BE2C (cell line): ENCODE measurements around the gene AKT3.
"Not testable (repeated sequence)": the region's sequence is repeated elsewhere in the genome, so short reads cannot be mapped to it uniquely, and the experiment has no call there.

Source experiments
- DNase-seq: peaks from one replicate; pipeline ENCODE4 v3.0.0-alpha.2; 2020
- H3K27me3 ChIP-seq: fragments of 250-450 bp; sonication (Bioruptor Pico); 2 replicates; pipeline ENCODE4 v1.5.1; 2020; ENCODE audit warnings: mild to moderate bottlenecking
- H3K36me3 ChIP-seq: fragments of 250-450 bp; sonication (Bioruptor Pico); 2 replicates; pipeline ENCODE4 v1.5.1; 2020; ENCODE audit warnings: mild to moderate bottlenecking
- H3K4me1 ChIP-seq: fragments of 250-450 bp; sonication (Bioruptor Pico); 2 replicates; pipeline ENCODE4 v1.5.1; 2020
- H3K4me3 ChIP-seq: 2 replicates; pipeline ENCODE4 v1.5.1; 2011; ENCODE audit warnings: low read depth, low read length
- H3K9me3 ChIP-seq: fragments of 250-450 bp; sonication (Bioruptor Pico); 2 replicates; pipeline ENCODE4 v1.5.1; 2020
- TF ChIP-seq, protein P1 (sequence below): IDR thresholded peaks from 2 replicates; pipeline ENCODE4 v1.5.1; 2012; ENCODE audit warnings: mild to moderate bottlenecking, low read depth, low read length

AKT3 gene

DNA sequence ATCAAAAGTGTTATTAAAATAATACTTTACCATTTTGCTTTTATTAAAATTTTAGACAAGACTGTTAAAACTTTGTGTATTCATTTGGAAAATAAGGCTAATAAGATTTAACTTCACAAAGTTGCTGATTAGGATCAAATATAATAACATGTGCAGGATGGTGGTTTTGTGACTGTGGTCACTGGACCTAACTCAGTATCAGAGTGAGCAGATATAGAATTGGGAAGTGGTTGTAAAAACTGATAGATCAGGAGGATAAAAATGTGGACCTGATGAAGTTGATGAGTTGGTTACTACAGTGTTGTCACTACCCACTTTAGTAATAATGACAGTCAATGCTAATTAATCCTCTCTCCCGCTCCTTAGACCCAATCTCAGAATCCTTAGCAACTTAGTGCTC lies 186.4 kb downstream of the AKT3 start:
- Histone ChIP-seq H3K27me3 (no peaks in the 10 kb centered on the region), H3K36me3 (no peaks in the 10 kb centered on the region; the same call in 1 of the 2 replicates), H3K4me1 (no peaks in the 10 kb centered on the region), H3K4me3 (no peak overlapping the region), H3K9me3 (no peaks in the 10 kb centered on the region)
- DNase-seq, result no peak
- TF ChIP-seq, protein P1, sequence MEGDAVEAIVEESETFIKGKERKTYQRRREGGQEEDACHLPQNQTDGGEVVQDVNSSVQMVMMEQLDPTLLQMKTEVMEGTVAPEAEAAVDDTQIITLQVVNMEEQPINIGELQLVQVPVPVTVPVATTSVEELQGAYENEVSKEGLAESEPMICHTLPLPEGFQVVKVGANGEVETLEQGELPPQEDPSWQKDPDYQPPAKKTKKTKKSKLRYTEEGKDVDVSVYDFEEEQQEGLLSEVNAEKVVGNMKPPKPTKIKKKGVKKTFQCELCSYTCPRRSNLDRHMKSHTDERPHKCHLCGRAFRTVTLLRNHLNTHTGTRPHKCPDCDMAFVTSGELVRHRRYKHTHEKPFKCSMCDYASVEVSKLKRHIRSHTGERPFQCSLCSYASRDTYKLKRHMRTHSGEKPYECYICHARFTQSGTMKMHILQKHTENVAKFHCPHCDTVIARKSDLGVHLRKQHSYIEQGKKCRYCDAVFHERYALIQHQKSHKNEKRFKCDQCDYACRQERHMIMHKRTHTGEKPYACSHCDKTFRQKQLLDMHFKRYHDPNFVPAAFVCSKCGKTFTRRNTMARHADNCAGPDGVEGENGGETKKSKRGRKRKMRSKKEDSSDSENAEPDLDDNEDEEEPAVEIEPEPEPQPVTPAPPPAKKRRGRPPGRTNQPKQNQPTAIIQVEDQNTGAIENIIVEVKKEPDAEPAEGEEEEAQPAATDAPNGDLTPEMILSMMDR, result no peak

DNA sequence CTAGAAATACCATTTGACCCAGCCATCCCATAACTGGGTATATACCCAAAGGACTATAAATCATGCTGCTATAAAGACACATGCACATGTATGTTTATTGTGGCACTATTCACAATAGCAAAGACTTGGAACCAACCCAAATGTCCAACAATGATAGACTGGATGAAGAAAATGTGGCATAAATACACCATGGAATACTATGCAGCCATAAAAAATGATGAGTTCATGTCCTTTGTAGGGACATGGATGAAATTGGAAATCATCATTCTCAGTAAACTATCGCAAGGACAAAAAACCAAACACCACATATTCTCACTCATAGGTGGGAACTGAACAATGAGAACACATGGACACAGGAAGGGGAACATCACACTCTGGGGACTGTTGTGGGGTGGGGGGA lies 187.9 kb downstream of the AKT3 start:
- H3K9me3 ChIP-seq, DNase-seq, H3K4me3 ChIP-seq, H3K4me1 ChIP-seq, H3K27me3 ChIP-seq, H3K36me3 ChIP-seq: not testable (repeated sequence)

DNA sequence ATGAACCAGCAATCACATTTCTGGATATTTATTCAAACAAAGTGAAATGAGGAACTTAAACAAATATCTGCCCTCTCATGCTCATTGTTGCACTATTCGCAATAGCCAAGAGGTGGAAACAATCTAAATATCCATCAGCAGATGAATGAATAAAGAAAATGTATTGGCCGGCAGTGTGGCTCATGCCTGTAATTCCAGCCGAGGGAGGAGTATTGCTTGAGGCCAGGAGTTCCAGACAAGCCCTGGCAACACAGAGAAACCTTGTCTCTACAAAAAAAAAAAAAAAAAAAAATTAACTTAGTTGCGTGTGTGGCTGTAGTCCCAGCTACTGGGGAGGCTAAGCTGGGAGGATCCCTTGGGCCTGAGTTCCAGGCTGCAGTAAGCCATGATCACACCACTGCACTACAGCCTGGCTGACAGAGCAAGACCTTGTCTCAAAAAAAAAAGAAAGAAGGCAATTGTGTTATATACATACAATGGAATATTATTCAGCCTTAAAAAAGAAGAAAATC lies 191.4 kb downstream of the AKT3 start:
- Histone ChIP-seq H3K4me1 (no peaks in the 10 kb centered on the region), H3K36me3 (peaks cover 3% of the 10 kb centered on the region; the same call in 1 of the 2 replicates), H3K4me3 (no peak overlapping the region), H3K27me3 (no peaks in the 10 kb centered on the region), H3K9me3 (no peaks in the 10 kb centered on the region)
- TF ChIP-seq, protein P1, result no peak
- no peak for DNase-seq

DNA sequence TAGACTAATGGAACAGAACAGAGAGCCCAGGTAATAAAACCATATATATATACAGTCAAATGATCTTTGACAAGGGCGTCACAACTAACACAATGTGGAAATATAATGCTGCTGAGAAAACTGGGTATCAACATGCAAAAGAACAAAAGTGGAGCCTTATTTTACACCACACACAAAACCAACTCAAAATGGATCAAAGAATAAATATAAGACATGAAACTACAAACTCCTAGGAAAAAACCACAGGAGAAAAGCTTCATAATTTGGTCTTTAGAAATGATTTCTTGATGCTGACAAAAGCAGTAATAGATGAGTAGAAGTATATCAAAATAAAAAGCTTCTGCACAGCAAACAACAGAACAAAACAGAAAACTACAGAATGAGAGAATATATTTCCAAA lies 192.2 kb downstream of the AKT3 start:
- peaks cover 3% of the 10 kb centered on the region; the same call in 1 of the 2 replicates for H3K36me3 ChIP-seq
- no peak for DNase-seq
- no peaks in the 10 kb centered on the region for H3K4me1 ChIP-seq
- no peaks in the 10 kb centered on the region for H3K27me3 ChIP-seq
- TF ChIP-seq, protein P1, result no peak
- no peaks in the 10 kb centered on the region for H3K9me3 ChIP-seq
- no peak overlapping the region for H3K4me3 ChIP-seq

DNA sequence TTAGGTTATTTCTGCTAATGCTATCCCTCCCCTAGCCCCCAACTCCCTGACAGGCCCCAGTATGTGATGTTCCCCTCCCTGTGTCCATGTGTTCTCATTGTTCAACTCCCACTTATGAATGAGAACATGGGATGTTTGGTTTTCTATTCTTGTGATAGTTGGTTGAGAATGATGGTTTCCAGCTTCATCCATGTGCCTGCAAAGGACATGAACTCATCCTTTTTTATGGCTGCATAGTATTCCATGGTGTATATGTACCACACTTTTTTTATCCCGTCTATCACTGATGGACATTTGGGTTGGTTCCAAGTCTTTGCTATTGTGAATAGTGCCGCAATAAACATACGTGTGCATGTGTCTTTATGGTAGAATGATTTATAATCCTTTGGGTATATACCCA lies 200.5 kb downstream of the AKT3 start:
- not testable (repeated sequence) for DNase-seq, H3K9me3 ChIP-seq, H3K36me3 ChIP-seq, H3K27me3 ChIP-seq, H3K4me1 ChIP-seq, H3K4me3 ChIP-seq

DNA sequence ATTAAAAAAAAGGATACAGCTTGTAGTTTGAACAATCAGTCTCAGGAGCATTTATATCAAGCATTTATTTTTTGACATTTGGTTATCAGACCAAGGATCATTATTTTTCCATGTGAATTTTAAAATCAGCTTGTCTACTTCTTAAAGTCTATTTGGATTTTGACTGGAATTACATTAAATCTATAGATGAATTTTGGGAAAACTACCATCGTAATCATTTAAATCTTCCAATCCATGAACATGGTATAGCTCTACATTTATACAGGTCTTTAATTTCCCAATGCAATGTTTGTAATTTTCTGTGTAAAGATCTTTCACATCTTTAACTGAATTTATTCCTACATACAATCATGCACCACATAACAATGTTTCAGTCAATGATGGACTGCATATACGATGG lies 203.2 kb downstream of the AKT3 start:
- Histone ChIP-seq H3K4me1 (no peaks in the 10 kb centered on the region), H3K4me3 (no peak overlapping the region), H3K9me3 (no peaks in the 10 kb centered on the region), H3K27me3 (no peaks in the 10 kb centered on the region), H3K36me3 (peaks cover 3% of the 10 kb centered on the region; the same call in 1 of the 2 replicates)
- TF ChIP-seq, protein P1, result no peak
- DNase-seq, result no peak

DNA sequence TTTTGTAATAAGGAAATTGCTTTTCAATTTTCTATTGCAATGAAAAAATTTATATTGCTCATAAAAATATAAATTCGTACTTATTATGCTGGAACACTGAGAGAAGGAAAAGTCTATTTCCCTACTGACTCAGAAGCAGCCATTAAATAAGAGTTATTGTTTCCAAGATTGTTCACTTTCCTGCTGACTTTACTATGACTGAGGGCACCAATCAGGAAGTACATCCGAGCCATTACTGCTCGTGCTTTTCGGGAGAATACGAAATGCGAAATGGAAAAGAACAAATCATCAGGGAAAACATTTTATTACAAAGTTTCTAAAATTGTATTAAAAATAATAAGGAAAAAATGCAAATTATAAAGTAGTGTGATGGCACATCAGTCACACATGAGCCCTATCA lies 204.8 kb downstream of the AKT3 start:
- Histone ChIP-seq H3K4me3 (no peak overlapping the region), H3K36me3 (peaks cover 3% of the 10 kb centered on the region; the same call in 1 of the 2 replicates), H3K27me3 (no peaks in the 10 kb centered on the region), H3K4me1 (no peaks in the 10 kb centered on the region), H3K9me3 (no peaks in the 10 kb centered on the region)
- no peak for DNase-seq
- TF ChIP-seq, protein P1, result no peak
